ENCODE results near the gene IFT57. TPM values are rescaled to one million over a fixed set of nuclear protein-coding genes. Genes with fewer than 3 reads are reported as not detected.
A peak's percentile ranks its signal among the peaks of the same experiment; 100 is the strongest.

The IFT57 gene
- total and polyA plus RNA-seq, 9 of the 15 experiments (the other 6 are each of a cell fraction or from before 2014, with no cell fraction given) = 1.5 to 20.1 (median 9.9) TPM

GRCh38 chr3:108124337-108125152, 97.7 kb downstream of the IFT57 start (continued):
- TF ChIP-seq MEIS2 (IDR thresholded peaks at IDR 0.05; ENCODE audit: partially characterized antibody) = no peak
- TF ChIP-seq BDP1 (IDR thresholded peaks at IDR 0.05; ENCODE audit: insufficient read depth, insufficient read length) = no peak
- no peak for TF ChIP-seq MCM3 (IDR thresholded peaks at IDR 0.05)
- TF ChIP-seq TARDBP (IDR thresholded peaks at IDR 0.05) = no peak
- TF ChIP-seq L3MBTL2 (IDR thresholded peaks at IDR 0.05) = peak; percentile 92
- no peak for TF ChIP-seq MLX (CRISPR knock-in tag; conservative IDR thresholded peaks at IDR 0.05)
- peak; percentile 45; the same call in 1 of the 2 replicates for TF ChIP-seq JUN (IDR thresholded peaks at IDR 0.05; ENCODE audit: borderline replicate concordance, low read depth, low read length)
- no peak for TF ChIP-seq JUN (CRISPR knock-in tag; IDR thresholded peaks at IDR 0.05; ENCODE audit: borderline replicate concordance)
- TF ChIP-seq SFPQ (IDR thresholded peaks at IDR 0.05; ENCODE audit: low read depth, low read length) = no peak
- no peak for TF ChIP-seq NKRF (IDR thresholded peaks at IDR 0.05; ENCODE audit: borderline replicate concordance)
- no peak for TF ChIP-seq GATAD2B (IDR thresholded peaks at IDR 0.05; ENCODE audit: borderline replicate concordance)
- peak; percentile 52; the same call in 1 of the 2 replicates for TF ChIP-seq CHD2 (IDR thresholded peaks at IDR 0.05; ENCODE audit: low read depth, low read length)
- TF ChIP-seq THRA (IDR thresholded peaks at IDR 0.05) = no peak
- TF ChIP-seq PHF21A (IDR thresholded peaks at IDR 0.05; ENCODE audit: borderline replicate concordance, low read depth) = no peak
- no peak for TF ChIP-seq KDM4B (IDR thresholded peaks at IDR 0.05; ENCODE audit: borderline replicate concordance in 2 of 2, low read depth in 1 of 2)
- no peak for TF ChIP-seq TSHZ1 (CRISPR knock-in tag; IDR thresholded peaks at IDR 0.05)
- no peak for TF ChIP-seq SRSF1 (IDR thresholded peaks at IDR 0.05; ENCODE audit: low read depth, low read length)
- no peak for TF ChIP-seq TFAM (CRISPR knock-in tag; conservative IDR thresholded peaks at IDR 0.05)
